MM.1S (cell line): ENCODE measurements around the gene CRYBA4.

ENCODE experiments used
- DNase-seq: peaks from one replicate; pipeline ENCODE4 v3.0.0-alpha.2; 2015
- H2AFZ ChIP-seq: fragments of 300-600 bp; sonication (generic); 2 replicates; pipeline ENCODE4 v1.6.0; 2016; ENCODE audit warnings: antibody characterized with exemption, low read length
- H3F3A ChIP-seq: fragments of 300-600 bp; sonication (generic); 2 replicates; pipeline ENCODE4 v1.6.1; 2016; ENCODE audit warnings: mild to moderate bottlenecking, antibody characterized with exemption, low read length, moderate library complexity, mixed read lengths; ENCODE audit not compliant: insufficient read depth
- H3K27ac ChIP-seq: fragments of 300-600 bp; sonication (generic); 2 replicates; pipeline ENCODE4 v1.5.1; 2016; ENCODE audit warnings: mild to moderate bottlenecking, low read length
- H3K27me3 ChIP-seq: fragments of 300-600 bp; sonication (generic); replicated peaks from 2 replicates; pipeline ENCODE4 v1.6.0; 2016; ENCODE audit warnings: low read length; ENCODE audit not compliant: insufficient read depth
- H3K36me3 ChIP-seq: fragments of 300-600 bp; sonication (generic); replicated peaks from 2 replicates; pipeline ENCODE4 v1.6.1; 2016; ENCODE audit warnings: mild to moderate bottlenecking, low read length, mixed read lengths; ENCODE audit not compliant: insufficient read depth
- H3K4me1 ChIP-seq: fragments of 300-600 bp; sonication (generic); 2 replicates; pipeline ENCODE4 v1.6.1; 2016; ENCODE audit warnings: low read length, mixed read lengths
- H3K4me2 ChIP-seq: fragments of 300-600 bp; sonication (generic); 2 replicates; pipeline ENCODE4 v1.6.0; 2016; ENCODE audit warnings: low read depth, low read length
- H3K4me3 ChIP-seq: fragments of 300-600 bp; sonication (generic); 2 replicates; pipeline ENCODE4 v1.5.1; 2016; ENCODE audit warnings: low read length, mixed read lengths
- H3K79me2 ChIP-seq: fragments of 300-600 bp; sonication (generic); 2 replicates; pipeline ENCODE4 v1.6.1; 2016; ENCODE audit warnings: mixed run types, low read length, mixed read lengths
- H3K9ac ChIP-seq: fragments of 300-600 bp; sonication (generic); 2 replicates; pipeline ENCODE4 v1.6.1; 2016; ENCODE audit warnings: low read length, mixed read lengths
- H3K9me2 ChIP-seq: fragments of 300-600 bp; sonication (generic); replicated peaks from 2 replicates; pipeline ENCODE4 v1.6.1; 2016; ENCODE audit warnings: mild to moderate bottlenecking, low read length, mixed read lengths; ENCODE audit not compliant: insufficient read depth
- H3K9me3 ChIP-seq: fragments of 300-600 bp; sonication (generic); replicated peaks from 2 replicates; pipeline ENCODE4 v1.6.1; 2016; ENCODE audit warnings: mild to moderate bottlenecking, low read length, mixed read lengths; ENCODE audit not compliant: insufficient read depth
- H4K20me1 ChIP-seq: fragments of 300-600 bp; sonication (generic); 2 replicates; pipeline ENCODE4 v1.6.1; 2016; ENCODE audit warnings: mild to moderate bottlenecking, low read length, moderate library complexity, mixed read lengths; ENCODE audit not compliant: insufficient read depth
- CTCF ChIP-seq: fragments of 300-600 bp; sonication (generic); IDR thresholded peaks from 2 replicates; pipeline ENCODE4 v1.5.1; 2016; ENCODE audit warnings: antibody characterized with exemption, low read length, mixed read lengths
- EZH2 ChIP-seq: fragments of 300-600 bp; sonication (generic); optimal IDR thresholded peaks from 2 replicates; pipeline ENCODE3; 2017; ENCODE audit warnings: low read depth, mild to moderate bottlenecking, antibody characterized with exemption, low read length, mixed read lengths
- EZH2phosphoT487 ChIP-seq: fragments of 300-600 bp; sonication (generic); IDR thresholded peaks from 2 replicates; pipeline ENCODE4 v1.6.1; 2018; ENCODE audit warnings: antibody characterized with exemption, low read length

CRYBA4 gene

GRCh38 chr22:26597026-26597425, 24.7 kb upstream of the CRYBA4 start:
- Histone ChIP-seq H3K4me1 (peaks cover 47% of the 10 kb centered on the region), H3K9ac (no peak overlapping the region), H3K9me2 (no peaks in the 10 kb centered on the region), H3F3A (peaks cover 35% of the 10 kb centered on the region), H3K27me3 (no peaks in the 10 kb centered on the region), H3K4me2 (no peak overlapping the region), H2AFZ (no peak overlapping the region), H4K20me1 (no peaks in the 10 kb centered on the region), H3K27ac (no peak overlapping the region), H3K79me2 (no peaks in the 10 kb centered on the region), H3K4me3 (no peak overlapping the region), H3K9me3 (no peaks in the 10 kb centered on the region), H3K36me3 (no peaks in the 10 kb centered on the region; the same call in 1 of the 2 replicates)
- DNase-seq: no peak
- TF ChIP-seq EZH2phosphoT487 (no peak), CTCF (no peak), EZH2 (no peak)

GRCh38 chr22:26597480-26597879, 24.3 kb upstream of the CRYBA4 start:
- Histone ChIP-seq H3K9me2 (no peaks in the 10 kb centered on the region), H3K27ac (no peak overlapping the region), H4K20me1 (no peaks in the 10 kb centered on the region), H2AFZ (no peak overlapping the region), H3K9ac (no peak overlapping the region), H3K79me2 (no peaks in the 10 kb centered on the region), H3K27me3 (no peaks in the 10 kb centered on the region), H3K36me3 (no peaks in the 10 kb centered on the region; the same call in 1 of the 2 replicates), H3F3A (peaks cover 30% of the 10 kb centered on the region), H3K4me3 (no peak overlapping the region), H3K9me3 (no peaks in the 10 kb centered on the region), H3K4me2 (no peak overlapping the region), H3K4me1 (peaks cover 42% of the 10 kb centered on the region)
- DNase-seq: no peak
- no peak for TF ChIP-seq EZH2phosphoT487
- TF ChIP-seq EZH2: no peak
- TF ChIP-seq CTCF: no peak

GRCh38 chr22:26599505-26599904, 22.3 kb upstream of the CRYBA4 start:
- Histone ChIP-seq H3K4me2 (no peak overlapping the region), H3K27me3 (no peaks in the 10 kb centered on the region), H3K9me3 (no peaks in the 10 kb centered on the region), H3K9ac (no peak overlapping the region), H3K79me2 (no peaks in the 10 kb centered on the region), H3K27ac (no peak overlapping the region), H3F3A (peaks cover 11% of the 10 kb centered on the region), H4K20me1 (no peaks in the 10 kb centered on the region), H3K9me2 (no peaks in the 10 kb centered on the region), H3K36me3 (no peaks in the 10 kb centered on the region; the same call in 1 of the 2 replicates), H3K4me1 (peaks cover 23% of the 10 kb centered on the region), H2AFZ (no peak overlapping the region), H3K4me3 (no peak overlapping the region)
- DNase-seq: no peak
- TF ChIP-seq CTCF: no peak
- TF ChIP-seq EZH2phosphoT487: no peak
- TF ChIP-seq EZH2: no peak
